ENCODE measurements around the gene GCNT1.
"Not testable (repeated sequence)": the region's sequence is repeated elsewhere in the genome, so short reads cannot be mapped to it uniquely, and the experiment has no call there.

Gene GCNT1

GRCh38 chr9:76433406-76433805, 25.6 kb upstream of the GCNT1 start:
- DNase-seq, result no peak
- TF ChIP-seq POLR2A (IDR thresholded peaks at IDR 0.05; ENCODE audit: low read length), result no peak
- TF ChIP-seq GATA1 (IDR thresholded peaks at IDR 0.05; ENCODE audit: low read depth, low read length), result no peak

DNA sequence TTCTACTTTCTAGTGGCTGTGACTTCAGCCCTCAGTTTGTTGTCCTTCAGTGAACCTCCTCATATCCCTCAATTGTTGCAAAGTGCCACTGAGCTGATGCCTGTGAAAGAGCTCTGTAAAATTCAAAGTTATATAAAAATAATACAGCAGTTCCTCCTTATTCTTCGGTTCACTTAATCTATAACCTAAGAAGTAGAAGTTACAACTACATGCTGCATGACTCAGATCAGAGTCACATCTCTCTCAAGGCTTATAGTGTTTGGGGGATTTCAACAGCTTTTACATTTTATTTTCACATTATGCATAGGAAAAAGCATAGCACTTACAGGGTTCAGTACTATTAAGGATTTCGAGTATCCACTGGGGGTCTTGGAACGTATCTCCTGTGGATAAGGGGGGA, 25.1 kb upstream of the GCNT1 start:
- DNase-seq, result no peak
- TF ChIP-seq GATA1 (IDR thresholded peaks at IDR 0.05; ENCODE audit: low read depth, low read length) (no peak), POLR2A (IDR thresholded peaks at IDR 0.05; ENCODE audit: low read length) (no peak)

- DNase-seq, result not testable (repeated sequence)
These were observed 24.1 kb upstream of the GCNT1 start for GRCh38 chr9:76434897-76435296.

GRCh38 chr9:76437017-76437699, 21.8 kb upstream of the GCNT1 start:
- DNase-seq, result not testable (repeated sequence)

GRCh38 chr9:76438841-76439588, 20.0 kb upstream of the GCNT1 start:
- TF ChIP-seq GATA1 (IDR thresholded peaks at IDR 0.05; ENCODE audit: low read depth, low read length), result no peak
- no peak for TF ChIP-seq POLR2A (IDR thresholded peaks at IDR 0.05; ENCODE audit: low read length)
- no peak for DNase-seq

- TF ChIP-seq POLR2A (IDR thresholded peaks at IDR 0.05; ENCODE audit: low read length) (no peak), GATA1 (IDR thresholded peaks at IDR 0.05; ENCODE audit: low read depth, low read length) (no peak)
- no peak for DNase-seq
These were observed 17.2 kb upstream of the GCNT1 start for GRCh38 chr9:76441551-76442322.

DNA sequence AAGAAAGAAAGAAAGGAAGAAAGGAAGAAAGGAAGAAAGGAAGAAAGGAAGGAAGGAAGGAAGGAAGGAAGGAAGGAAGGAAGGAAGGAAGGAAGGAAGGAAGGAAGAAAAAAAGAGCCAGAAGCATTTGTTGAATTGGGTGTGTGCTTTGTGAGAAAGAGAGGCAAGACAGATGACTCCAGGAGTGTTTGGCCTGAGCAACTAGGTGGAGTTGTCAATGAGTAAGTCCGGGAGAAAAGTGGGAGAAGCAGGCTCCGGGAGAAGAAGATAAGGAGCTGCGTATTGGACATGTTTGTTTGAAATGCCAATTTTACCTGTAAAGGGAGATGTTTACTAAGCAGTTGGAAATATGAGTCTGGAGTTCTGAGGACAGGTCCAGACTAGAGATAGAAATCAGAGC, 15.1 kb upstream of the GCNT1 start:
- DNase-seq, result no peak
- TF ChIP-seq POLR2A (IDR thresholded peaks at IDR 0.05; ENCODE audit: low read length) (no peak), GATA1 (IDR thresholded peaks at IDR 0.05; ENCODE audit: low read depth, low read length) (no peak)

DNA sequence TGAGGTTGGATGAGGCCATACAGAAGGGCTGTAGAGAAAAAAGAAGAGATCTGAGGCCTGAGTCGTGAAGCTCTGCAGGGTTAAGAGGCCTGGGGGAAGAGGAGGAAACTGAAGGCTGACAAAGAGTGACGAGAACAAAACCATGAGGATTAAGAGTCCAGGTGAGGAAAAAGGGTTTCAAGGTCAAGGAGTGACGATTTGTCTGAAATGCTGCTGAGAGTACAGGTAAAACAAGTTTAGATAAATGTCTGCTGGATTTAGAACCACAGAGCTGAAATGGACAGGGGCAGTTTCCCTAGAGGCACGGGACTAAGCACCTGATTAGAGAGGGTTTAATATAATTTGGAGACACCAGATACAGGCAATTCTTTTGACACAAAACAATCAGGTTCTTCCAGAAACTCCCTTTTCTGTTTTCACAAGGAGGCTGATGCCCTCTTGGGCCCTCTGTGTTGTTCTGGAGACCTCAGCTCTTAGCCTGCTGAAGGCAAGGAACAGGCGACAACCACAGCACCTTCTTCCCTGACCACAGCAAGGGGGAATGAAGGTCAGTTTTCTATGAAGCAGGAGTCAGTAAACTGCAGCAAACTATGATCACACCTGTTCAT, 14.6 kb upstream of the GCNT1 start:
- TF ChIP-seq POLR2A (IDR thresholded peaks at IDR 0.05; ENCODE audit: low read length) (no peak), GATA1 (IDR thresholded peaks at IDR 0.05; ENCODE audit: low read depth, low read length) (no peak)
- no peak for DNase-seq

DNA sequence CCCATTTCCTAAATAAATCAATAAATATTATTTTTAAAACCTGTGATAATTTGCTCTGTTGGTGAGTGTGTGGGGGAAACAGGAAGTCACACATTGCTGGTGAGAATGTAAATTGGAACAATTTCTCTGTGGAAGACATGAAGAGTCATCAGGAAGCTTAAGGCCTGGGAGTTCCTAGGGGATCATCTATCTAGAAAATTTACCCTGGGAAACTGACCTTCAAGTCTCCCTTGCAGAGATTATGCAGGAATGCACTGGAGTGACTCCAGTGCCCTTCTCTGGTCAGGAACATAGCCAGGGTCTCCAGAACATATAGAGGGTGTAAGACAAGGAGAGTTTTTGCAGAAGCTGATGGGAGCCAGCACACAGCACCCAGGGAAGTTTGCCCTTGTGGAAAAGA, 13.0 kb upstream of the GCNT1 start:
- DNase-seq, result no peak
- no peak for TF ChIP-seq GATA1 (IDR thresholded peaks at IDR 0.05; ENCODE audit: low read depth, low read length)
- no peak for TF ChIP-seq POLR2A (IDR thresholded peaks at IDR 0.05; ENCODE audit: low read length)

- DNase-seq, result peak in 1 of 2 experiments; percentile 4
- TF ChIP-seq POLR2A (IDR thresholded peaks at IDR 0.05; ENCODE audit: low read length) (no peak), GATA1 (IDR thresholded peaks at IDR 0.05; ENCODE audit: low read depth, low read length) (no peak)
These were observed 10.5 kb upstream of the GCNT1 start for GRCh38 chr9:76448501-76448900.

GRCh38 chr9:76451234-76451633, 7.7 kb upstream of the GCNT1 start:
- TF ChIP-seq GATA1 (IDR thresholded peaks at IDR 0.05; ENCODE audit: low read depth, low read length) (no peak), POLR2A (IDR thresholded peaks at IDR 0.05; ENCODE audit: low read length) (no peak)
- no peak for DNase-seq

- no peak for DNase-seq
- TF ChIP-seq GATA1 (IDR thresholded peaks at IDR 0.05; ENCODE audit: low read depth, low read length) (no peak), POLR2A (IDR thresholded peaks at IDR 0.05; ENCODE audit: low read length) (no peak)
These were observed 6.1 kb upstream of the GCNT1 start for GRCh38 chr9:76452839-76453238.

GRCh38 chr9:76453785-76454184, 5.2 kb upstream of the GCNT1 start:
- TF ChIP-seq POLR2A (IDR thresholded peaks at IDR 0.05; ENCODE audit: low read length), result no peak
- no peak for TF ChIP-seq GATA1 (IDR thresholded peaks at IDR 0.05; ENCODE audit: low read depth, low read length)
- no peak for DNase-seq

DNA sequence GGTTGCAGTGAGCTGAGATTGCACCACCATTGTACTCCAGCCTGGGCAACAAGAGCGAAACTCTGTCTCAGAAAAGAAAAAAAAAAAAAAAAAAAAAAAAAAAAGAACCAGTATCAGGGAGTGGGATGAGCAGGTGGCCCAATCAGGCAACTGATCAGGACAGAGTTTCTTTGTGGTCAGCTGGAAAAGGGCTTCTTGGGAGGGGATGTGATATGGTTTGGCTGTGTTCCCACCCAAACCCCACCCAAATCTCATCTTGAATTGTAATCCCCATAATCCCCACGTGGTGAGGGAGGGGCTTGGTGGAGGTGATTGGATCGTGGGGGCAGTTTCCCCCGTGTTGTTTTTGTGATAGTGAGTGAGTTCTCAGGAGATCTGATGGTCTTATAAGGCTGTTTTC, 4.7 kb upstream of the GCNT1 start:
- no peak for TF ChIP-seq POLR2A (IDR thresholded peaks at IDR 0.05; ENCODE audit: low read length)

More for the DNA sequence above, 4.7 kb upstream of the GCNT1 start:
- DNase-seq, result peak in 1 of 2 experiments; percentile 17
